Measurements from ENCODE around the gene NSD1. TPM values are rescaled to one million over a fixed set of nuclear protein-coding genes. Genes with fewer than 3 reads are reported as not detected.

The NSD1 gene
- polyA plus RNA-seq, 1 donor (not counting 4 experiments of a cell fraction or from before 2014, with no cell fraction given), result 13.6 TPM

GRCh38 chr5:177212242-177212641 lies 78.7 kb downstream of the NSD1 start:
- no peak for TF ChIP-seq EZH2 (IDR thresholded peaks at IDR 0.05; ENCODE audit: low read length)
- TF ChIP-seq, protein P1, sequence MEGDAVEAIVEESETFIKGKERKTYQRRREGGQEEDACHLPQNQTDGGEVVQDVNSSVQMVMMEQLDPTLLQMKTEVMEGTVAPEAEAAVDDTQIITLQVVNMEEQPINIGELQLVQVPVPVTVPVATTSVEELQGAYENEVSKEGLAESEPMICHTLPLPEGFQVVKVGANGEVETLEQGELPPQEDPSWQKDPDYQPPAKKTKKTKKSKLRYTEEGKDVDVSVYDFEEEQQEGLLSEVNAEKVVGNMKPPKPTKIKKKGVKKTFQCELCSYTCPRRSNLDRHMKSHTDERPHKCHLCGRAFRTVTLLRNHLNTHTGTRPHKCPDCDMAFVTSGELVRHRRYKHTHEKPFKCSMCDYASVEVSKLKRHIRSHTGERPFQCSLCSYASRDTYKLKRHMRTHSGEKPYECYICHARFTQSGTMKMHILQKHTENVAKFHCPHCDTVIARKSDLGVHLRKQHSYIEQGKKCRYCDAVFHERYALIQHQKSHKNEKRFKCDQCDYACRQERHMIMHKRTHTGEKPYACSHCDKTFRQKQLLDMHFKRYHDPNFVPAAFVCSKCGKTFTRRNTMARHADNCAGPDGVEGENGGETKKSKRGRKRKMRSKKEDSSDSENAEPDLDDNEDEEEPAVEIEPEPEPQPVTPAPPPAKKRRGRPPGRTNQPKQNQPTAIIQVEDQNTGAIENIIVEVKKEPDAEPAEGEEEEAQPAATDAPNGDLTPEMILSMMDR (optimal IDR thresholded peaks at IDR 0.05 in 1 of 3, IDR thresholded peaks at IDR 0.05 in 1 of 3, conservative IDR thresholded peaks at IDR 0.05 in 1 of 3; ENCODE audit: extremely low read depth in 1 of 3, insufficient read depth in 2 of 3, low read length in 3 of 3), result no peak
- no peaks in the 10 kb centered on the region for H3K27me3 ChIP-seq (ENCODE audit: control insufficient read depth, extremely low read depth, insufficient read depth, low read length)

GRCh38 chr5:177220576-177220975 lies 87.0 kb downstream of the NSD1 start:
- Histone ChIP-seq H3K4me3 (ENCODE audit: control insufficient read depth in 2 of 3, extremely low read depth in 1 of 3, insufficient read depth in 2 of 3, low read depth in 1 of 3, low read length in 3 of 3) (no peak overlapping the region), H3K36me3 (ENCODE audit: control insufficient read depth in 2 of 2, extremely low read depth in 1 of 2, insufficient read depth in 2 of 2, low read length in 2 of 2) (peaks cover 0 to 3% of the 10 kb centered on the region in 2 experiments), H3K9me1 (ENCODE audit: control insufficient read depth, extremely low read depth, insufficient read depth, low read length) (no peaks in the 10 kb centered on the region), H3K27me3 (ENCODE audit: control insufficient read depth, extremely low read depth, insufficient read depth, low read length) (no peaks in the 10 kb centered on the region), H3K4me1 (ENCODE audit: control insufficient read depth, extremely low read depth, insufficient read depth, low read length) (peaks cover 20% of the 10 kb centered on the region), H3K4me2 (ENCODE audit: control insufficient read depth, extremely low read depth, insufficient read depth, low read depth, low read length) (peak overlapping the region; percentile 6), H3K9me3 (ENCODE audit: control insufficient read depth, low read depth, low read length) (no peaks in the 10 kb centered on the region), H4K20me1 (ENCODE audit: control insufficient read depth, extremely low read depth, insufficient read depth, low read length) (no peaks in the 10 kb centered on the region), H2AFZ (ENCODE audit: control insufficient read depth, low read length) (no peak overlapping the region), H3K9ac (ENCODE audit: control insufficient read depth, extremely low read depth, insufficient read depth, low read length) (no peak overlapping the region), H3K79me2 (ENCODE audit: control insufficient read depth, insufficient read depth, low read length) (peaks cover 51% of the 10 kb centered on the region), H3K27ac (ENCODE audit: control insufficient read depth, insufficient read depth, low read length) (no peak overlapping the region)
- FAIRE-seq (peak; percentile 17), DNase-seq (ENCODE audit: low read depth, low spot score) (no peak)
- dilution Hi-C loops (cut with MboI; ENCODE audit: extremely low pct_ligation_motif_present, low sequenced_read_pairs), result no loop called here
- no peak for TF ChIP-seq EZH2 (IDR thresholded peaks at IDR 0.05; ENCODE audit: low read length)
- TF ChIP-seq, protein P1 (optimal IDR thresholded peaks at IDR 0.05 in 1 of 3, IDR thresholded peaks at IDR 0.05 in 1 of 3, conservative IDR thresholded peaks at IDR 0.05 in 1 of 3; ENCODE audit: extremely low read depth in 1 of 3, insufficient read depth in 2 of 3, low read length in 3 of 3), result no peak

More at GRCh38 chr5:177212242-177212641, 78.7 kb downstream of the NSD1 start:
- H3K4me3 ChIP-seq (ENCODE audit: control insufficient read depth in 2 of 3, extremely low read depth in 1 of 3, insufficient read depth in 2 of 3, low read depth in 1 of 3, low read length in 3 of 3), result no peak overlapping the region
- H2AFZ ChIP-seq (ENCODE audit: control insufficient read depth, low read length), result no peak overlapping the region
- H4K20me1 ChIP-seq (ENCODE audit: control insufficient read depth, extremely low read depth, insufficient read depth, low read length), result no peaks in the 10 kb centered on the region
- DNase-seq (ENCODE audit: low read depth, low spot score) (no peak), FAIRE-seq (no peak)
- no peaks in the 10 kb centered on the region for H3K9me3 ChIP-seq (ENCODE audit: control insufficient read depth, low read depth, low read length)
- H3K4me1 ChIP-seq (ENCODE audit: control insufficient read depth, extremely low read depth, insufficient read depth, low read length), result no peaks in the 10 kb centered on the region
- no peak overlapping the region for H3K4me2 ChIP-seq (ENCODE audit: control insufficient read depth, extremely low read depth, insufficient read depth, low read depth, low read length)
- no peaks in the 10 kb centered on the region for H3K9me1 ChIP-seq (ENCODE audit: control insufficient read depth, extremely low read depth, insufficient read depth, low read length)
- peaks cover 16 to 17% of the 10 kb centered on the region in 2 experiments for H3K36me3 ChIP-seq (ENCODE audit: control insufficient read depth in 2 of 2, extremely low read depth in 1 of 2, insufficient read depth in 2 of 2, low read length in 2 of 2)
- dilution Hi-C loops (cut with MboI; ENCODE audit: extremely low pct_ligation_motif_present, low sequenced_read_pairs), result no loop called here
- H3K79me2 ChIP-seq (ENCODE audit: control insufficient read depth, insufficient read depth, low read length), result peaks cover 6% of the 10 kb centered on the region
- H3K9ac ChIP-seq (ENCODE audit: control insufficient read depth, extremely low read depth, insufficient read depth, low read length), result no peak overlapping the region
- H3K27ac ChIP-seq (ENCODE audit: control insufficient read depth, insufficient read depth, low read length), result no peak overlapping the region

Measured in keratinocyte (primary cell).